HG03558 (cell line): ENCODE results near the gene DMD.
A peak's percentile ranks its signal among the peaks of the same experiment; 100 is the strongest.

Experiments used
- ATAC-seq: cut with Tn5 transposase; IDR thresholded peaks from one replicate; pipeline ENCODE4 v1.9.1; 2021; ENCODE audit warnings: moderate number of reproducible peaks; ENCODE audit not compliant: unreplicated experiment; ENCODE audit errors: extremely low read depth

The DMD gene

DNA sequence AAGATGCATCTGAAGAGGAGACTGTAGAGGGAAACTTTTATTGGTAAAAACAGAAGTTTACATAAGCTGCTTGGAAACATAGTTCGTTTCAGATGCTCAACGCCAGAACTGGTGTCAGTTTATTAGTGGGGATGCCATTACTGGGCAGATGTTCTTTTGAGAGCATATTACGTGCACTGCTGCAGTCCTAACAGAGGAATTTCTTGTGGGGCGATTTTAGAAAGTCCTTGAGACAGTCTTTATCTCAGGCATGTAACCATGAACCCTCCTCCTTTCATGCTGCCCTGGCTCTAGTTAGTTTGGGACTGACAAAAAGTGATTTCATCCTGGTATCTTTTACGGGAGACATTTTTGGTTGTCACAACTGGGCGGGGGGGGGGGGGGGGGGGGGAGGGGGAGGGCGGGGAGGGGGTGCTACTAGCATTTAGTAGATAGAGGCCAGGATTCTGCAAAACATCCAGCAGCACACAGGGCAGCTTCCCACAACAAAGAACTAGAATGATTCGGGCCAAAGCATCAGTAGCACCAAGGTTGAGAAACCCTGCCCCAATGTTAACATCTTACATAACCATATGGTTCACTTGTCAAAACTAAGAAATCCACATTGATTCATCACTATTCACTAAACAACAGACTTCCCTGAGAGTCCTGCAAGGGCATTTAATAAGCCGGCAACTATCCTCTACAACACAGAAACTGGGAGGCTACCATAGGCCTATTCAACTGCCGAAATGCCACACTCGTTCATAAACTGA is 2021.0 kb downstream of the DMD start:
- no peak for ATAC-seq

DNA sequence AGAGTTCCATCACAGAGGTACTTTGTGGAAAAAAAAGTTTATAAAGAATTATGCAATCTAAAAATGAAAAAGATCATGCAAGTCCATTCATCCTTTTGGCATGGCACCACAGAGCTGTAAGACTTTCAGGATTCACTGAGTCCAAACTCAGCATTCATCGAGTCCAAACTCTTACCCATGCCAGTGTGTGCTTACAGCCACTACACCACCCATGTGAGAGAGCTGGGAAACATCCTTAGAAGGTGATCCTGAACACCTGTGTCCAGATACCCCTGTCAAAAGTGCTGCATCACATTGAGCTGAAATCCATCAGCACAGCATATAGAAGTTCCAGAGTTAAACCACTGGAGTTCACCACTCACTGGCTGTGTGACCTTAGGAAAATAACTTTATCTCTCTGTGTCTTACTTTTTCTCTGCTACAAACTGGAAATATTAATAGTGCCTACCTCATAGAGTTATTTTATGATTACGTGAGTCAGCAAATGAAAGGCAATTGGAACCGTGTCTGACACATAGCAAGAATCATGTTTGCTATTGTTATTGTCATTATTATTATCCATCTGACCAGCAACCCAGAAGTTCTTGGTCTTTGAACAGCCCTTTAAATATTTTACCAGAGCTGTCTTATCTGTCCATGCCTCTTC is 2024.5 kb downstream of the DMD start:
- ATAC-seq, result no peak

DNA sequence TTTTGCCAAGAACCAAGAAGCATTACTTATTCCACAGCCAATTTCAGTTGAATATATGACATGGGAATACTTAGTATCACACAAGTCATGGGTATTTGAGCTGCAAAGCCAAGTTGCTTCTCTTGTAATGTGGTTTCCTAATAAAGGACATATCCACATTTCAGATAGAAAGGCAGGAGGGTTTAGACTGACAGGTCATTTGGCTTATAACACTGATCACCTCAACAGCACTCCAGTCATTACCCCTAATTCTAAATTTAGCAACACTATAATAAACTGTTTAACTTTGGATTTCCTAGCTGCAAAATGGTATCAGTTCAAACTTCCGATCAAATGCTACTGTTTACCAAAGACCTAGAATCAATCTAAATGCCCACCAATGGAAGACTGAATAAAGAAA is 2025.5 kb downstream of the DMD start:
- ATAC-seq, result no peak

DNA sequence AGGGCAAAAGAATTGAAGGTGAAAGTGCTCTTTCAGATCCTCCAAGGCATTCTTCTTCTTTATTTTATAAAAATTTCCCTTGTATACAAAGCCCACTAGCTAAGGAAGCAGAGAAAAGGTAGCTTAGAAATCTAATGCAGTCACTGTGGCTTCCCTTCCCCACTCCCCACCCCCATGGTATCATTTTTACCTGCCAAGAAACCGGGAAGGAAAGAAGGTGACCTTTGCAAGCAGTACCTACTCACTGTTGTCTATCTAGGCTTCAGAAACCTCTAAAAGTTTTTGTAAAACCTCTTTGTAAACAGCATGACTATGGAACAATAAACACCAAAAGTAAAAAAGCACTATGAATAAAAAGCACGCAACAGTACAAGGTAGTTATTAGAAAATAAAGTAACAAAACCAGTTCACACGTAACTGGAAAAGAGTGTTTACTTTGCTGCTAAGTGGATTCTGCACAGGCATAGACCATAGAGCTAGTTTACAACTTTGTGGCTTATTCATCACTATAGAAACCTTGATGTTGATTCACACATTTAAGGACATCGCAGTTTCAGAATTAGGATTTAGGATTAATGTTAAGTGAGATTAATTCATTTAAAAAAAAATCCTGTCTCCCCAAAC is 2029.9 kb downstream of the DMD start:
- ATAC-seq, result no peak

- no peak for ATAC-seq
These were observed 2032.1 kb downstream of the DMD start for GRCh38 chrX:31179203-31179602.

- ATAC-seq, result no peak
These were observed 2032.6 kb downstream of the DMD start for GRCh38 chrX:31178769-31179125.

DNA sequence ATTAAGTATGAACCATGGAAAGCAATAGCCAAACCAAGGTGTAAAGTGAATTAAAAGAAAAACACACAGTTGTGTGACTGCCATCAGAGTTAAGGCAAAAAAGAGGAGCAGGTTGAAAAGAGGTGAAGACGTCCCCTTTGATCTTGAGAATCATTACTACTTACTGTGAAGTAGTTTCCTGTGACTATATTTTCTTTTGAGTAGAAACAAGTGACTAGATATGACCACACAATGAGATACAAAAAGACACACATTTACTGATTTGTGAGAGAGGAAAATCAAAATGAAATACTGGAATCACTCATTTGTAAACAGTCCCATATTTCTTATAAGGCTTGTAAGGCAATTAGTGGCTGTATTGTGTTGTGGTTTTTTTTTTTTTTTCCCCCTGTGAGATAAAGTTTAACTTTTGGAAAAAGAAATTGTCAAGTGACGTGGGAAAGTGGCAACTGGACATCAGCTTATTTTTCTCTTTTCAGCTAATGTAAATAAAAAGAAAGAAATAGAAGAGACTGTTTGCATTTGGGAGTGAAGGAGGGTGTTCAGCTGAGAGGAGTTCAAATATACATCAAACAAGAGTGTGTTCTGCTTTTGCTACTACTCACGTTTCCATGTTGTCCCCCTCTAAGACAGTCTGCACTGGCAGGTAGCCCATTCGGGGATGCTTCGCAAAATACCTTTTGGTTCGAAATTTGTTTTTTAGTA is 2033.1 kb downstream of the DMD start:
- ATAC-seq, result peak; percentile 58

DNA sequence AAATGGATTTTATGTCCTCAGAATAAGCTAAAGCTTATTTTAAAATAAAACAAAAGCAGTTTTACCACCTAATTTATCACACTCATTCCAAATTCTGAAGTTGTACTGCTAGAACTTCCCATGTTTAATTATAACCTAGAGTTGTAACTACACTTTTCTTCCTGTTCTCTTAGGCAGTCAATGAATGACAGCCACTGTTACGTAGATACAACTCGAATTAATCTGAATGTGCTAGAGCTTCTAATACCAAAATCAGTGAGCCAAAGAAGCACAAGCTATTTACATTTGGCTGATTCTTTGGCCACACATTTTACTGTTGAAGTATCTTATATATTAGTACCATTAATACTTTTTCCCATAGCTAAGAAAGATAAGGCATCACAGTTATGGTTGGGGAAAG is 2040.6 kb downstream of the DMD start:
- no peak for ATAC-seq

GRCh38 chrX:31168551-31168950 is 2042.8 kb downstream of the DMD start:
- peak; percentile 98 for ATAC-seq

- ATAC-seq, result no peak
These were observed 2044.5 kb downstream of the DMD start for GRCh38 chrX:31166832-31167231.

- no peak for ATAC-seq
These were observed 2044.9 kb downstream of the DMD start for GRCh38 chrX:31166416-31166815.

DNA sequence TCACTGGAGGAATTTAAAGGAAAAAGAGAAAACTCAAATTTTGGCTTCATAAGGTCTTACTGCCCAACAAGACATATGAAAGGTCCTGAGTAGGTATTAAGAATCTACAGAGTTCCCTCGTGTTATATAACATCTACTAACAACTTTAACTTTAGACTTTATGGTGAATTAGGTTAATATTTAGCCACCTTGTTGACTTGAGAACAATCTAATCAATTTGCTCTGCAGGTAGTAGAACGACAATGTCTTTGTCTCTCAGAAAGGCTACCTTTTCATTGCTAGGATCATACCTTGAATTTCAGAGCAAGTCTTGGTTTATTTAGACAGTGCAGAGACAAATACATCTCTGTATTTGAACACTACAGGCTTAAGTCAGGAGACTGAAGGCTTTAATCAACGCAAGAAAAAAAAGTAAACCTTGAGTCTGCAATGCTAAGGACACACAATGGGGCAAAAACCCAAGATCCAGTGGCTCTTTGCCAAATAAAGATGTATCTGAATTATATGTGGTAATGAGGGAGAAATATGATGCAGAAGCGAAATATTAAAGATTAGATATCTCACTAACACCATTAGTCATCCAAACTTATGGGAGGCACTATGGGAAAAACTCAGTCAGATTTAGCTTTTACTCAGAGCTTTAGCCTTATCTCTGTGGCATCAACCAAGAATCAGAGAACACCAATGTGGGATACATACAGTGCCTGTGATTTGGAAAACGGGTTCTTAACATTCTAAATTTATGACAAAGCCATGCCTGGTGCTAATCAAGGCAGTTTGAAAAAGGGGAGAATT is 2045.9 kb downstream of the DMD start:
- ATAC-seq, result no peak

- ATAC-seq, result no peak
These were observed 2056.4 kb downstream of the DMD start for GRCh38 chrX:31154946-31155345.

- no peak for ATAC-seq
These were observed 2057.8 kb downstream of the DMD start for GRCh38 chrX:31153475-31154047.

- no peak for ATAC-seq
These were observed 2064.2 kb downstream of the DMD start for GRCh38 chrX:31147175-31147574.

DNA sequence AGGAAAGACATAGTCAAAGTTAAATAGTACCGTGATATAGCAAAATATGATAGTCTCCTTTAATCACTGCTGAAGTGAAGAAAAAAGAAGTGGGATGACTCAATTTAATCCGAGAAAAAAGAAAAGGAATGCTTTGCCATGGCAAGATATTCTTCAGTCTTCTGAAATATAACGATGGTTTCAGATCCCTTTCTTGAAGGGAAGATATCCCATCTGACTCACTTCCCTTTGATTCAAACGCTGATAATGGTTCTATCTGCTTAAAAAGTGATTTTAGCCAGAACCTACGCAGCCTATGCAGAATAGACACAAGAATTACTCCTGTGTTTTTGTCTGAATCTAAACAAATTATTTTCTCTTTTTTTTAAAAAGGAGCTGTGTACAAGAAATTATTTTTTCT is 2071.4 kb downstream of the DMD start:
- ATAC-seq, result no peak

- ATAC-seq, result no peak
These were observed 2073.2 kb downstream of the DMD start for GRCh38 chrX:31138124-31138523.

DNA sequence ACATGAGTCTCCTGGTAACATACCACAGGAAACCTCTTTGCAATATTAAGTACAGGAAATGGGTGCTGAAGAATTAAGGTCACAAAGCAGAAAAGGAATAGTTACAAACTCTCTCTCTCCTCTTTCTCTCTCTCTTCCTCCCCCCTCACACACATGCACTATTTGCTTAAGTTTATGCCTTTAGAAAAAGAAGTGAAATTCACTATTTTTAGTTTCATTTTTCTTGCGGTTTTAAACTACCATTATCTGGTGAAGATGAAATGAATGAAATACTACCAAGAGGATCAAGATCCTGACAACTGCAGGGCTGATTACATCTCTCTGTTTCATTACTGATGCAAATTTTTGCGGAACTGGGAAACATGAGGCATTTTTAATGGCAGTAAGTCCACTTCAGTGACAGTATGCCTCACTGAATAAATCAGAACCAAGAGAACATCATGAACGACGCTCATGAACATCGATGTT is 2075.2 kb downstream of the DMD start:
- ATAC-seq, result peak; percentile 94

DNA sequence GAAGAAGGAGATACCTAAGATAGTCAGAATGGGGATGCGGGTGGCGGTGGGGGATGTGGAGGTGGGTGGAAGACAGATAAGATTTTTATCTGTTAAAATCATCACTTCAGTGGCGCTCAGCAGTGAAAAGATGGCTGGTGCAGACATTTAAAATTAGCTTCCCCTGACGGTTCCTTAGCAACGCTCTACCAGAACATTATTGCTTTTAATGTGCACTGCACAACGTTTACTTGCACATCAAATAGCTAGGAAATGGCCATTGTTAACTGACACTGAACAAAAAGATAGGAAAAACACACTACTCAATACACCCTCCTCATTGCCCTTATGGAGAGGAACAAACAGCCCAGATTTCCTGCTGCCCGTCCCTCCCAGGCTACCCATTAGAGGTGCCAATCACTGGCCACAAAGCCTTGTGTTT is 2078.5 kb downstream of the DMD start:
- no peak for ATAC-seq
